ENCODE measurements around the gene PTP4A2.
A peak's percentile ranks its signal among the peaks of the same experiment; 100 is the strongest.

The PTP4A2 gene

GRCh38 chr1:31883357-31883942, 54.7 kb downstream of the PTP4A2 start:
- no peak for DNase-seq

GRCh38 chr1:31881688-31882000, 56.5 kb downstream of the PTP4A2 start:
- no peak for DNase-seq

GRCh38 chr1:31880957-31881687, 57.0 kb downstream of the PTP4A2 start:
- DNase-seq: no peak

GRCh38 chr1:31879981-31880608, 58.1 kb downstream of the PTP4A2 start:
- DNase-seq: no peak

- DNase-seq: no peak
Observed at GRCh38 chr1:31878058-31878457, 60.1 kb downstream of the PTP4A2 start.

- no peak for DNase-seq
Observed at GRCh38 chr1:31877544-31877943, 60.6 kb downstream of the PTP4A2 start.

GRCh38 chr1:31875636-31876236, 62.4 kb downstream of the PTP4A2 start:
- DNase-seq: no peak

GRCh38 chr1:31874942-31875341, 63.2 kb downstream of the PTP4A2 start:
- DNase-seq: no peak

- peak; percentile 51 for DNase-seq
Observed at GRCh38 chr1:31872658-31873636, 65.2 kb downstream of the PTP4A2 start.

- DNase-seq: no peak
Observed at GRCh38 chr1:31871703-31872102, 66.5 kb downstream of the PTP4A2 start.

GRCh38 chr1:31870086-31870736, 68.0 kb downstream of the PTP4A2 start:
- DNase-seq: no peak

- DNase-seq: peak; percentile 34
Observed at GRCh38 chr1:31869449-31869848, 68.7 kb downstream of the PTP4A2 start.

GRCh38 chr1:31868862-31869261, 69.3 kb downstream of the PTP4A2 start:
- no peak for DNase-seq

- DNase-seq: no peak
Observed at GRCh38 chr1:31867546-31867945, 70.6 kb downstream of the PTP4A2 start.

- DNase-seq: no peak
Observed at GRCh38 chr1:31866450-31867032, 71.6 kb downstream of the PTP4A2 start.

GRCh38 chr1:31865728-31866449, 72.3 kb downstream of the PTP4A2 start:
- no peak for DNase-seq

- no peak for DNase-seq
Observed at GRCh38 chr1:31862071-31862470, 76.1 kb downstream of the PTP4A2 start.

GRCh38 chr1:31861346-31861745, 76.8 kb downstream of the PTP4A2 start:
- DNase-seq: no peak

GRCh38 chr1:31860581-31860980, 77.6 kb downstream of the PTP4A2 start:
- DNase-seq: no peak

- no peak for DNase-seq
Observed at GRCh38 chr1:31859719-31860118, 78.4 kb downstream of the PTP4A2 start.

GRCh38 chr1:31859044-31859443, 79.1 kb downstream of the PTP4A2 start:
- no peak for DNase-seq
